ENCODE data around the gene ATP6V0D1.

GRCh38 chr16:67423015-67423414 is 57.9 kb downstream of the ATP6V0D1 start:
- TF ChIP-seq, protein P1, sequence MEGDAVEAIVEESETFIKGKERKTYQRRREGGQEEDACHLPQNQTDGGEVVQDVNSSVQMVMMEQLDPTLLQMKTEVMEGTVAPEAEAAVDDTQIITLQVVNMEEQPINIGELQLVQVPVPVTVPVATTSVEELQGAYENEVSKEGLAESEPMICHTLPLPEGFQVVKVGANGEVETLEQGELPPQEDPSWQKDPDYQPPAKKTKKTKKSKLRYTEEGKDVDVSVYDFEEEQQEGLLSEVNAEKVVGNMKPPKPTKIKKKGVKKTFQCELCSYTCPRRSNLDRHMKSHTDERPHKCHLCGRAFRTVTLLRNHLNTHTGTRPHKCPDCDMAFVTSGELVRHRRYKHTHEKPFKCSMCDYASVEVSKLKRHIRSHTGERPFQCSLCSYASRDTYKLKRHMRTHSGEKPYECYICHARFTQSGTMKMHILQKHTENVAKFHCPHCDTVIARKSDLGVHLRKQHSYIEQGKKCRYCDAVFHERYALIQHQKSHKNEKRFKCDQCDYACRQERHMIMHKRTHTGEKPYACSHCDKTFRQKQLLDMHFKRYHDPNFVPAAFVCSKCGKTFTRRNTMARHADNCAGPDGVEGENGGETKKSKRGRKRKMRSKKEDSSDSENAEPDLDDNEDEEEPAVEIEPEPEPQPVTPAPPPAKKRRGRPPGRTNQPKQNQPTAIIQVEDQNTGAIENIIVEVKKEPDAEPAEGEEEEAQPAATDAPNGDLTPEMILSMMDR (IDR thresholded peaks at IDR 0.05) = no peak
- TF ChIP-seq POLR2A (IDR thresholded peaks at IDR 0.05; ENCODE audit: low read depth) (no peak), POLR2AphosphoS5 (IDR thresholded peaks at IDR 0.05) (no peak), EP300 (IDR thresholded peaks at IDR 0.05) (no peak)
